GM20431 (cell line): ENCODE results near the gene PLAGL1.
"Not testable (repeated sequence)": the region's sequence is repeated elsewhere in the genome, so short reads cannot be mapped to it uniquely, and the experiment has no call there.

Source experiments
- in situ Hi-C: fragments of 300-500 bp; cut with MseI, MboI; formaldehyde crosslinking; loops from one replicate; pipeline ENCODE4 v1.15.0; 2020; ENCODE audit warnings: low sequenced_read_pairs; ENCODE audit not compliant: unreplicated experiment

Gene PLAGL1

GRCh38 chr6:143948208-143948607 lies 59.9 kb downstream of the PLAGL1 start:
- in situ Hi-C loops = loop anchor here (25.0 kb wide), 1 partner anchor 264 kb away; no protein-coding TSS in a partner anchor

DNA sequence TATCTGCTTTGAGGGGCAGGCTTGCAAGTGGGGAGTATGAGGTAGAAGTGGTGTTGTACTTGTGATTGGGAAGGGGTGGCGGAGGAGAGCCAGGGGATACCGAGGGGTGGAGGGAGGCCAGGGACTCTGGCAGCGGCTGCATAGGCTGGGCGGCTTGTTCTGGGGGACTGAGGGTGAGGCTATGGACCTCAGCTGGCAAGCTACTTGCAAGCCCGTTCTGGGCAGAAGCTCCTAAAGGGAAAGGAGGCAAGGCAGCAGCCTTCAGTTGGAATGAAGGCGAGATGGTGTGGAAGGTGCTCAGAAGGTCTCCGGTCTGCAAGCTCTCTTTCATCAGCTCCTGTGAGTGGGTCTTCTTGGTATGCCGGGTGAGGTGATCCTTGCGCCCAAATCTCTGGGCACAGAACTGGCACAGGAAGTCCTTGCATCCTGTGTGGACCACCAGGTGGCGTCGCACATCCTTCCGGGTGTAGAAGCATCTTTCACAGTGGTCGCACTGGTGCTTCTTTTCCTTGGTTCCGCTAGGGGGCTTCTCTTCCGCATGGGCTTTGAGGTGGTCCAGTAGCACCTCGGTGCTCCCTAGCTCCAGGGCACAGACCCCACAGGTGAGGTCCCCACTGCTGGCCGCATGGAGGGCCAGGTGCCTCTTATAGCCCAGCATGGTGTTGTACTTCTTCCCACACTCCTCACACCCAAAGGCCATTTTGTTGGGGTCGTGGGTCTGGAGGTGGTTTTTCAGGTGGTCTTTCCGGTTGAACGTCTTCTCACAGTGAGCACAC lies 66.0 kb downstream of the PLAGL1 start:
- in situ Hi-C loops = loop anchor here (25.0 kb wide), 1 partner anchor 270 kb away; no protein-coding TSS in a partner anchor

DNA sequence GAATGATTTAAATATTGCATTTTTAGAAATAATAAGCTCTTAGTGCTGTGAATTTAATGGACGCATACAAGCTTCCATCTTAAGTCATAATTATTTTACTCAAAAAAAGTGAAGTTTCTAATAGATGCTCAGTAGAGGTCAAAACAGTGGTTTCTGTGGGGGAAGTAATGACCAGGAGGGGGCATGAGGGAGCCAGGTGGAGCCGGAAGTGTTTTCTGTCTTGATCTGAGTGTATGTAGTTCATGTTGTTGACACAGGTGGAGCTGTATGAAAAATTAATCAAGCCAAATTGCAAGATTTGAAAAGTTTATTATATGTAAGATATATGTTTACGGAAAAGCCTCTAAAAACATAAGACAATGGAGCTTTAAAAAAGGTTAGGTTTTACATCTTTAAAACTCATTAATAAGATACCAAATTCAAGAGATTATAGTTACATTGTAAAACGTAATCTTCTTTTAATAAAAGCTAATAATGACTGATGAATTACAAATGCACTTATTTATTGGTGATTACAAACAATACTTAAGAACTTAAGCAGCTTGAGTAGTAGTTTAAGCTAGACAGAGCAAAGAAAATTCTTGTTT lies 68.0 kb downstream of the PLAGL1 start:
- in situ Hi-C loops = loop anchor here (25.0 kb wide), 1 partner anchor 272 kb away; no protein-coding TSS in a partner anchor

DNA sequence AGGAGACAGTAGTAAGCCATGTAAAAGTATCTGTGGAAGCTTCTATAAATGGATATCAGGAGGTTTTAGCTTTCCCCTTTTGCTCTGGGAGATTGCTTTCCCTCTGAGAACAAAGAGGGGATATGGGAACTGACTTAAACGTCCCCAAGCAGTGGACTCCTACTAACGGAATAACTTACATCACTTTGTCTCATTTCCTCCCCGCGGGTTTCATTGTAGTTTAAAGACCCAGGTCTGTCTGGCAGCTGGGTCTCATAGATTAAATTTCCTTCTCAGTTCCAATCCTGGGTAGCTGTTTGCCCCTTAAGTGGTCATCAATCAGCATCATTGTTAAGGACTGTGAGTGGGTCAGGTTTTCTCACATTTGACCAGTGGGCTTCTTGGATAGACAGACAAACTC lies 68.7 kb downstream of the PLAGL1 start:
- in situ Hi-C loops = loop anchor here (25.0 kb wide), 1 partner anchor 273 kb away; no protein-coding TSS in a partner anchor

GRCh38 chr6:143937668-143937970 lies 70.4 kb downstream of the PLAGL1 start:
- in situ Hi-C loops = loop anchor here (25.0 kb wide), 1 partner anchor 275 kb away; no protein-coding TSS in a partner anchor

- in situ Hi-C loops = loop anchor here (25.0 kb wide), 1 partner anchor 275 kb away; no protein-coding TSS in a partner anchor
Observed at GRCh38 chr6:143936778-143937667, 71.0 kb downstream of the PLAGL1 start.

DNA sequence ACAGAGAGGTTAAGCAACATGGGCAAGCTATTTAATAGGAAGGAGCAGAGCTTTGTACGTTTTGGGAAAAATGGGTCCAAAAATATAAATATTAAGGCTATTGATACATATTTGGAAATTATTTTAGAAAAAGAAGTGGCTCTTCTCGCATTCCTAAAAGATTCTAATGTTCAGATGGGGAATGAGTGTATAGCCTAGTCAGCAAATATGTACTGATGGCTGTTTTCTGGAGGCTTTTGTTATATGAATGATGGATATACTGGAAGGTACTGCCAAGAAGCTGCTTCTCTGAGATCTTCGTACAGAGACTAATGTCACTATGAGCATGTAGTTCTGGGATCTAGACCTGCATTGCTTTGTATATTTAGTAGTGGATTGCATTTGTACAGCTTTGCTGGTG lies 71.7 kb downstream of the PLAGL1 start:
- in situ Hi-C loops = loop anchor here (25.0 kb wide), 1 partner anchor 276 kb away; no protein-coding TSS in a partner anchor

DNA sequence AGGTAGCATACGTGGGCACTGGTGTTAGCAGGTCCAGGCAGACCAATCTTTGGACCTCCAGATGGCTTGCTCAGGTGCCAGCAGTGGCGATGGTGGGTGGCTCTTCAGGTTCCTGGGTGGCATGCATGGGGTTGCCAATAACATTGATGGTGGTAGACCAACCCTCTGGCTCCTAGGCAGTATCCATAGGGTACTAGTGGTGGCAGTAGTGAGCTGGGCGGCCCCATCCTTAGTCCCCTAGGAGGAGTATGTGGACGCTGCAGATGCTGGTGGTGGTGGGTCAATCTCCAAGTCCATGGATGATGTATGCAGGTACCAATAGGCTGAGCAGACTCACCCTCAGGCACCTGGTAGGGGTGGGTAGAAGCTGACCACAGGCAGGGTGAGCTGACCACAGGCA lies 73.2 kb downstream of the PLAGL1 start:
- in situ Hi-C loops = loop anchor here (25.0 kb wide), 1 partner anchor 277 kb away; no protein-coding TSS in a partner anchor

GRCh38 chr6:143934331-143934730 lies 73.7 kb downstream of the PLAGL1 start:
- in situ Hi-C loops = loop anchor here (25.0 kb wide), 1 partner anchor 278 kb away; no protein-coding TSS in a partner anchor

- in situ Hi-C loops = loop anchor here (25.0 kb wide), 1 partner anchor 282 kb away; no protein-coding TSS in a partner anchor
Observed at GRCh38 chr6:143929975-143930374, 78.1 kb downstream of the PLAGL1 start.

- in situ Hi-C loops = loop anchor here (25.0 kb wide), 1 partner anchor 283 kb away; no protein-coding TSS in a partner anchor
Observed at GRCh38 chr6:143928853-143929252, 79.2 kb downstream of the PLAGL1 start.

GRCh38 chr6:143917026-143917425 lies 91.0 kb downstream of the PLAGL1 start:
- in situ Hi-C loops = not testable (repeated sequence)

DNA sequence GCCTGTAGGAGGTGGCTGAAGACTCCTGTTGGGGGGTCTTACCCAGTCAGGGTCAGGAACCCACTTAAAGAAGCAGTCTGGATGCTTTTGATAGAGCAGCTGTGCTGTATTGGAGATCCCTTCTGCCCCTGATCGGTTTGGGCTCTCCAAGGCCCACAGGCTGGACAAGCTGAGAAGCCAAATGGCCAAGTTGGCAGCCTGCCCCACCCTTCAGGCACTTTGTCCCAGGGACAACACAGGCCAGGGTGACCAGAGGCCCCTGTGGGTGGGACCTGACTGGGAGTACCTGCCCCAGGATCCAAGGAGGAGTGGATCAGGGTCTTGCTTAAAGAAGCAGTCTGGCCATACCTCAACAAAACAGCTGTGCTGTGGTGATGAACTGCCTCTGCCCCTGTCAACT lies 95.4 kb downstream of the PLAGL1 start:
- in situ Hi-C loops = no loop called here

- in situ Hi-C loops = no loop called here
Observed at GRCh38 chr6:143911028-143911427, 97.0 kb downstream of the PLAGL1 start.

GRCh38 chr6:143902827-143903226 lies 105.2 kb downstream of the PLAGL1 start:
- in situ Hi-C loops = no loop called here

DNA sequence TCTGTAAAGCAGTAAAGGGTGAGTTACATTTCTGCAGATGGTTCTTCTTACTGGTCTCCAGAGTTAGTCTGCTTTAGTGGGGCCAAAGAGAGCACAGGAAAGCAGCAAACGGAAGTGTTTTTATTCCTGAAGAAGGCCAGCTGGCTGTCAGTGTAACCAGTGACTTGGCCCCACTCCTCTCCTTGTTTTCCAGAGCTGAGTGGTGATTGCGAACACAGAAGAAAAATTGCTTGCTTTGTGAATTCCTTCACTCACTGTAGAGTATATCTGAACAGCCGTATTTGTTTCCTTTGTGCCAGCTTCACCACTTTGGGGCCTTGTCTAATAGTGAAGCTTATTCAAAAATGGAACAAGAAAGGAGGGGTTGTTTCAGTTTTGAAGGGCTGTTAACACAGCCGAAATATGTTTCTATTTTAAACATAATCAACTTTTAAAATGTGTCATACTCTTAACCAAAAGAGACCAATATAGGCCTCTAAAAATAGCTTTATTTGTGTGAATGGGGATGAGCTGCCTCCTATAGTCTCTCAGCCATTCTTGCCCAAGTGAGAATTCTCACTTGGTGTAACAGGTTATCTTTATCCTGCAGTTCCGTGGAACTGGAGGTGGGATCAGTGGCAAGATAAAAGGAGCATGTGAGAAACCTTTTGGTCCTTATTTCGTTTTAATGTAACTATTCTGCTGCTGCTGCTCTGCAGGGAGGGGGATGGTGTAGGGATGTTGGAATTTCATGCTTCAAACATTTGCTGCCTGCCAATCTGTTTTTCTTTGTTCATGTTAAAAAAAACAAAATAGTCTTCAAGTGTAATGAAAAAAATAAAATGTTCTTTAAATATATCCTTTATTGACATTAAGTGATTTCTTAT lies 105.9 kb downstream of the PLAGL1 start:
- in situ Hi-C loops = no loop called here

GRCh38 chr6:143900358-143900757 lies 107.7 kb downstream of the PLAGL1 start:
- in situ Hi-C loops = no loop called here

GRCh38 chr6:143896126-143896860 lies 111.8 kb downstream of the PLAGL1 start:
- in situ Hi-C loops = no loop called here

DNA sequence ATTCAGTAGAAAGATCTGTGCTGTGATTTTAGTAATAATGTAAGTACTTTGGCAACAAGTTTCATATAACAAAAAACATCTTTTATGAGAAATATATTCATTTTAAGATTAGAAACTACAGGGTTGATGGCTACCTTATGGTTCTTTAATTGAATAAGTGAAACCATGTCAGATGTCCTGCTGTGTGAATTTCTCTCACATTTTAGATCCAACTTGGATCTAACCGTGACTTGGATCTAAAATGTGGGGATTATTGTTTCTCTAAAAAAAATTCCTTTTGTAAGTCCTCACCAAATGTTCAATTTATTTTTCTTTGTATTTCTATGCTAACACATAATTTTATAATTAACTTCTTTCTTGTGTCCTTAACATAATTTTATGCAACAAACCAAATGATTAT lies 113.4 kb downstream of the PLAGL1 start:
- in situ Hi-C loops = no loop called here
